Measurements from ENCODE around the gene KRTAP10-12.

The KRTAP10-12 gene

GRCh38 chr21:44711327-44712202 is 14.6 kb downstream of the KRTAP10-12 start, which contains the start of gene TSPEAR:
Gene TSPEAR (minus strand): TSS chr21:44711572. CDS start chr21:44711514, 58 bp downstream.
- DNase-seq (ENCODE audit: low read depth, low spot score) = peak; percentile 80

GRCh38 chr21:44712203-44713028 is 15.4 kb downstream of the KRTAP10-12 start:
- DNase-seq (ENCODE audit: low read depth, low spot score) = no peak

GRCh38 chr21:44713130-44713529 is 16.2 kb downstream of the KRTAP10-12 start:
- no peak for DNase-seq (ENCODE audit: low read depth, low spot score)

GRCh38 chr21:44713846-44714245 is 16.9 kb downstream of the KRTAP10-12 start:
- DNase-seq (ENCODE audit: low read depth, low spot score) = no peak

- no peak for DNase-seq (ENCODE audit: low read depth, low spot score)
Measured at GRCh38 chr21:44714905-44715304, 17.9 kb downstream of the KRTAP10-12 start.

- no peak for DNase-seq (ENCODE audit: low read depth, low spot score)
Measured at GRCh38 chr21:44716984-44717383, 20.0 kb downstream of the KRTAP10-12 start.

GRCh38 chr21:44718093-44718492 is 21.1 kb downstream of the KRTAP10-12 start:
- DNase-seq (ENCODE audit: low read depth, low spot score) = no peak

GRCh38 chr21:44718571-44718970 is 21.6 kb downstream of the KRTAP10-12 start:
- peak; percentile 84 for DNase-seq (ENCODE audit: low read depth, low spot score)

- DNase-seq (ENCODE audit: low read depth, low spot score) = no peak
Measured at GRCh38 chr21:44720170-44720569, 23.2 kb downstream of the KRTAP10-12 start.

GRCh38 chr21:44722731-44723130 is 25.8 kb downstream of the KRTAP10-12 start:
- no peak for DNase-seq (ENCODE audit: low read depth, low spot score)

GRCh38 chr21:44723177-44724131 is 26.5 kb downstream of the KRTAP10-12 start:
- peak; percentile 77 for DNase-seq (ENCODE audit: low read depth, low spot score)

- no peak for DNase-seq (ENCODE audit: low read depth, low spot score)
Measured at GRCh38 chr21:44724196-44724595, 27.2 kb downstream of the KRTAP10-12 start.

- no peak for DNase-seq (ENCODE audit: low read depth, low spot score)
Measured at GRCh38 chr21:44724926-44725325, 28.0 kb downstream of the KRTAP10-12 start.

- no peak for DNase-seq (ENCODE audit: low read depth, low spot score)
Measured at GRCh38 chr21:44726826-44727225, 29.9 kb downstream of the KRTAP10-12 start.

- DNase-seq (ENCODE audit: low read depth, low spot score) = no peak
Measured at GRCh38 chr21:44727321-44727720, 30.3 kb downstream of the KRTAP10-12 start.

GRCh38 chr21:44727757-44728156 is 30.8 kb downstream of the KRTAP10-12 start:
- no peak for DNase-seq (ENCODE audit: low read depth, low spot score)

- DNase-seq (ENCODE audit: low read depth, low spot score) = no peak
Measured at GRCh38 chr21:44728716-44729115, 31.7 kb downstream of the KRTAP10-12 start.

GRCh38 chr21:44729336-44730027 is 32.5 kb downstream of the KRTAP10-12 start:
- DNase-seq (ENCODE audit: low read depth, low spot score) = no peak

GRCh38 chr21:44730028-44730395 is 33.0 kb downstream of the KRTAP10-12 start:
- DNase-seq (ENCODE audit: low read depth, low spot score) = no peak

GRCh38 chr21:44730951-44731579 is 34.1 kb downstream of the KRTAP10-12 start:
- no peak for DNase-seq (ENCODE audit: low read depth, low spot score)
